Breast epithelium (tissue), 3 donors: ENCODE results near the gene SNX9.

Source experiments
- POLR2A ChIP-seq: fragments of 450-650 bp; IDR thresholded peaks from one replicate; pipeline ENCODE4 v1.6.1; 2016; ENCODE audit warnings: antibody characterized with exemption, mild to moderate bottlenecking, moderate library complexity
- POLR2AphosphoS5 ChIP-seq, 3 donors: sonication (generic); formaldehyde crosslinking; IDR thresholded peaks; one replicate each; pipeline ENCODE4 v1.6.1; 2017; ENCODE audit warnings: antibody characterized with exemption in 3 of 3
- TF ChIP-seq, protein P1 (sequence below), 3 donors: fragments of 450-650 bp; IDR thresholded peaks; one replicate each; pipeline ENCODE4 v1.5.1; 2016 to 2017; ENCODE audit warnings: antibody characterized with exemption in 3 of 3, mild to moderate bottlenecking in 3 of 3, moderate library complexity in 3 of 3

DNA sequence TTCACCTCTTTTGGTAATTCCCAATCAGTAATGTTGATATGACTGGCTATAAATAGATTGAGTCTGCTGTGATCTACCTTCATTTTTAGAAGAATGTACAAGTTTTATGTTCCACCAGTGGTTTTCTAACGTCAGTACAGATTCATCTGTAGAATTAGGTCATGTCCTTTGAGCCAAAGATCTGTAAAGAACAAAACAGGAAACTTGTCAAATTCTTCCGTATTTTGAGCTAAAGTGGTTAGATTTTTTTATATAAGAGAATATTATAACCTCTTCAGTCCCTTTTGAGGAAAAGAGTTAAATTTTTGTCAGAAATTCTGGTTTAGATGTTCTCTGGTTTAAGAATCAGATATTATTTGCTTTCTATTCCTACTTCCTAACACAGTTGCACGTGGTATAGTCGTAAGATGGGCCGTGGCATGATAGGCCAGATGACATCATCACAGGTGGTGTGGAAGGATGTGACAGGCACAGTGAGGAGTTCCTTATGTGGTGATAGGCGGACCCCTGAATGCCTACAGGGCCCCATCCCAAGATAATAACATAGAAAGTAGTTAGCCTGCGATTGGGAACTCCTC is 62.3 kb downstream of the SNX9 start:
- TF ChIP-seq, protein P1, sequence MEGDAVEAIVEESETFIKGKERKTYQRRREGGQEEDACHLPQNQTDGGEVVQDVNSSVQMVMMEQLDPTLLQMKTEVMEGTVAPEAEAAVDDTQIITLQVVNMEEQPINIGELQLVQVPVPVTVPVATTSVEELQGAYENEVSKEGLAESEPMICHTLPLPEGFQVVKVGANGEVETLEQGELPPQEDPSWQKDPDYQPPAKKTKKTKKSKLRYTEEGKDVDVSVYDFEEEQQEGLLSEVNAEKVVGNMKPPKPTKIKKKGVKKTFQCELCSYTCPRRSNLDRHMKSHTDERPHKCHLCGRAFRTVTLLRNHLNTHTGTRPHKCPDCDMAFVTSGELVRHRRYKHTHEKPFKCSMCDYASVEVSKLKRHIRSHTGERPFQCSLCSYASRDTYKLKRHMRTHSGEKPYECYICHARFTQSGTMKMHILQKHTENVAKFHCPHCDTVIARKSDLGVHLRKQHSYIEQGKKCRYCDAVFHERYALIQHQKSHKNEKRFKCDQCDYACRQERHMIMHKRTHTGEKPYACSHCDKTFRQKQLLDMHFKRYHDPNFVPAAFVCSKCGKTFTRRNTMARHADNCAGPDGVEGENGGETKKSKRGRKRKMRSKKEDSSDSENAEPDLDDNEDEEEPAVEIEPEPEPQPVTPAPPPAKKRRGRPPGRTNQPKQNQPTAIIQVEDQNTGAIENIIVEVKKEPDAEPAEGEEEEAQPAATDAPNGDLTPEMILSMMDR (IDR thresholded peaks at IDR 0.05), result no peak
- no peak for TF ChIP-seq POLR2AphosphoS5 (IDR thresholded peaks at IDR 0.05)
- TF ChIP-seq POLR2A, result no peak
